ENCODE results near the gene NOC4L. TPM values are rescaled to one million over a fixed set of nuclear protein-coding genes. Genes with fewer than 3 reads are reported as not detected.
"Not testable (repeated sequence)": the region's sequence is repeated elsewhere in the genome, so short reads cannot be mapped to it uniquely, and the experiment has no call there.

NOC4L gene
- polyA plus RNA-seq, 1 donor (not counting 4 experiments of a cell fraction or from before 2014, with no cell fraction given), result 3.7 TPM

- Histone ChIP-seq H2AFZ (ENCODE audit: control insufficient read depth, low read length) (no peak overlapping the region), H3K27ac (ENCODE audit: control insufficient read depth, insufficient read depth, low read length) (no peak overlapping the region), H3K36me3 (ENCODE audit: control insufficient read depth in 2 of 2, extremely low read depth in 1 of 2, insufficient read depth in 2 of 2, low read length in 2 of 2) (peaks cover 0 to 5% of the 10 kb centered on the region in 2 experiments), H3K9ac (ENCODE audit: control insufficient read depth, extremely low read depth, insufficient read depth, low read length) (no peak overlapping the region), H3K9me1 (ENCODE audit: control insufficient read depth, extremely low read depth, insufficient read depth, low read length) (no peaks in the 10 kb centered on the region), H3K4me2 (ENCODE audit: control insufficient read depth, extremely low read depth, insufficient read depth, low read depth, low read length) (no peak overlapping the region), H3K9me3 (ENCODE audit: control insufficient read depth, low read depth, low read length) (no peaks in the 10 kb centered on the region), H3K27me3 (ENCODE audit: control insufficient read depth, extremely low read depth, insufficient read depth, low read length) (no peaks in the 10 kb centered on the region), H3K4me1 (ENCODE audit: control insufficient read depth, extremely low read depth, insufficient read depth, low read length) (no peaks in the 10 kb centered on the region), H3K79me2 (ENCODE audit: control insufficient read depth, insufficient read depth, low read length) (no peaks in the 10 kb centered on the region), H4K20me1 (ENCODE audit: control insufficient read depth, extremely low read depth, insufficient read depth, low read length) (no peaks in the 10 kb centered on the region), H3K4me3 (ENCODE audit: control insufficient read depth in 2 of 3, extremely low read depth in 1 of 3, insufficient read depth in 2 of 3, low read depth in 1 of 3, low read length in 3 of 3) (no peak overlapping the region)
- FAIRE-seq (no peak), DNase-seq (ENCODE audit: low read depth, low spot score) (no peak)
- TF ChIP-seq EZH2 (IDR thresholded peaks at IDR 0.05; ENCODE audit: low read length) (no peak), CTCF (optimal IDR thresholded peaks at IDR 0.05 in 1 of 3, IDR thresholded peaks at IDR 0.05 in 1 of 3, conservative IDR thresholded peaks at IDR 0.05 in 1 of 3; ENCODE audit: extremely low read depth in 1 of 3, insufficient read depth in 2 of 3, low read length in 3 of 3) (no peak)
- dilution Hi-C loops (cut with MboI; ENCODE audit: extremely low pct_ligation_motif_present, low sequenced_read_pairs), result no loop called here
Observed at GRCh38 chr12:132102297-132102696, 42.0 kb upstream of the NOC4L start.

- H2AFZ ChIP-seq (ENCODE audit: control insufficient read depth, low read length); H3K27ac ChIP-seq (ENCODE audit: control insufficient read depth, insufficient read depth, low read length); H3K4me3 ChIP-seq (ENCODE audit: control insufficient read depth in 2 of 3, extremely low read depth in 1 of 3, insufficient read depth in 2 of 3, low read depth in 1 of 3, low read length in 3 of 3); FAIRE-seq; H3K9me1 ChIP-seq (ENCODE audit: control insufficient read depth, extremely low read depth, insufficient read depth, low read length); DNase-seq (ENCODE audit: low read depth, low spot score); H4K20me1 ChIP-seq (ENCODE audit: control insufficient read depth, extremely low read depth, insufficient read depth, low read length); H3K27me3 ChIP-seq (ENCODE audit: control insufficient read depth, extremely low read depth, insufficient read depth, low read length); H3K4me2 ChIP-seq (ENCODE audit: control insufficient read depth, extremely low read depth, insufficient read depth, low read depth, low read length); H3K4me1 ChIP-seq (ENCODE audit: control insufficient read depth, extremely low read depth, insufficient read depth, low read length); H3K79me2 ChIP-seq (ENCODE audit: control insufficient read depth, insufficient read depth, low read length); H3K36me3 ChIP-seq (ENCODE audit: control insufficient read depth in 2 of 2, extremely low read depth in 1 of 2, insufficient read depth in 2 of 2, low read length in 2 of 2); H3K9me3 ChIP-seq (ENCODE audit: control insufficient read depth, low read depth, low read length); dilution Hi-C loops (cut with MboI; ENCODE audit: extremely low pct_ligation_motif_present, low sequenced_read_pairs); H3K9ac ChIP-seq (ENCODE audit: control insufficient read depth, extremely low read depth, insufficient read depth, low read length): not testable (repeated sequence)
Observed at GRCh38 chr12:132103072-132103471, 41.2 kb upstream of the NOC4L start.

Measured in keratinocyte (primary cell).